Epithelial cell of proximal tubule (primary cell): ENCODE data around the gene SRSF3. TPM values are rescaled to one million over a fixed set of nuclear protein-coding genes. Genes with fewer than 3 reads are reported as not detected.
"Not testable (repeated sequence)": the region's sequence is repeated elsewhere in the genome, so short reads cannot be mapped to it uniquely, and the experiment has no call there.

ENCODE experiments used
- DNase-seq: peaks from one replicate; pipeline ENCODE4 v3.0.0-alpha.2; 2011; ENCODE audit warnings: low read depth
- H3K4me3 ChIP-seq: 2 replicates; pipeline ENCODE4 v1.5.1; 2011; ENCODE audit warnings: low read depth, mild to moderate bottlenecking, low read length
- CTCF ChIP-seq: conservative IDR thresholded peaks from 2 replicates; pipeline ENCODE4 v1.5.1; 2012; ENCODE audit warnings: low read depth, mild to moderate bottlenecking, low read length
- total RNA-seq: library from RNA; depleted of rRNA; stranded (reverse); fragments of >200 nt; gene quantifications from 2 replicates; pipeline ENCODE4 v1.2.3, GENCODE V29; 2015

SRSF3 gene
- total RNA-seq, 1 donor from 2014 or later = 453 TPM

GRCh38 chr6:36598739-36599318, 4.7 kb downstream of the SRSF3 start:
- no peak for DNase-seq
- no peak for TF ChIP-seq CTCF
- H3K4me3 ChIP-seq = peak overlapping the region; percentile 93

GRCh38 chr6:36599791-36600209, 5.6 kb downstream of the SRSF3 start:
- no peak for DNase-seq
- TF ChIP-seq CTCF = no peak

GRCh38 chr6:36600564-36601146, 6.5 kb downstream of the SRSF3 start:
- H3K4me3 ChIP-seq = no peak overlapping the region
- TF ChIP-seq CTCF = no peak
- no peak for DNase-seq

More at GRCh38 chr6:36599791-36600209, 5.6 kb downstream of the SRSF3 start:
- peak overlapping the region; percentile 93 for H3K4me3 ChIP-seq

GRCh38 chr6:36601818-36602217, 7.7 kb downstream of the SRSF3 start:
- DNase-seq, H3K4me3 ChIP-seq: not testable (repeated sequence)

- no peak for DNase-seq
- no peak for TF ChIP-seq CTCF
- no peak overlapping the region for H3K4me3 ChIP-seq
These were observed 9.3 kb downstream of the SRSF3 start for GRCh38 chr6:36603222-36604089.

GRCh38 chr6:36604090-36605060, 10.2 kb downstream of the SRSF3 start:
- H3K4me3 ChIP-seq = no peak overlapping the region
- no peak for DNase-seq
- no peak for TF ChIP-seq CTCF
